Neural cell (in vitro differentiated cells): ENCODE measurements around the gene GALNT1.

ENCODE experiments used
- CTCF ChIP-seq: fragments of 450-650 bp; IDR thresholded peaks from 2 replicates; pipeline ENCODE4 v1.5.1; 2014; ENCODE audit warnings: antibody characterized with exemption, mild to moderate bottlenecking, moderate library complexity; ENCODE audit not compliant: poor library complexity, severe bottlenecking
- EZH2 ChIP-seq: fragments of 200-600, 300-800 bp; shearing (Covaris generic), sonication (generic); IDR thresholded peaks from 2 replicates; pipeline ENCODE4 v1.6.1; 2014; ENCODE audit warnings: antibody characterized with exemption, low read length, borderline replicate concordance, mild to moderate bottlenecking; ENCODE audit not compliant: insufficient read depth, poor library complexity, severe bottlenecking
- POLR2AphosphoS5 ChIP-seq: IDR thresholded peaks from 2 replicates; pipeline ENCODE4 v1.6.1; 2012
- RAD21 ChIP-seq: fragments of 450-650 bp; conservative IDR thresholded peaks from 2 replicates; pipeline ENCODE4 v1.6.1; 2014; ENCODE audit warnings: antibody characterized with exemption, mild to moderate bottlenecking, moderate library complexity

DNA sequence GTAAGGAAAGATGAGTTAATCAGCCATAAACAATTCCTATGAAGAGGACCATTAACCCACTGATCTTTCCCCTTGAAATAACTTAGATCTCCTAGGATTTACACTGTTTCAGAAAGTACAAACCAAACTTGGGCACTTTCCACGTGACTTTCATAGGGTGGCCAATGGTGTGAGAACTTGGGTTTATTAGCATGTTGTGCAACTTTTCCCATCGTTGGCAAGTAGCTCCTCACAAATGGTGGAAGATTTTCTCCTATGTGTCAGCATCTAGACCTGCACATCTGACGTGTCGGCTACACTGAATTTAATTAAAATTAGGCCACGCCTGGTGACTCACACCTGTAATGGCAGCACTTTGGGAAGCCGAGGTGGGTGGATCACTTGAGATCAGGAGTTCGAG is 116.3 kb downstream of the GALNT1 start:
- TF ChIP-seq CTCF (no peak), RAD21 (no peak), EZH2 (no peak), POLR2AphosphoS5 (no peak)
